GM19193 (cell line): ENCODE results near the gene CCSER2.

Source experiments
- POLR2A ChIP-seq: IDR thresholded peaks from 4 replicates; pipeline ENCODE4 v1.6.1; 2011; ENCODE audit not compliant: insufficient read depth, insufficient read length; ENCODE audit errors: extremely low read depth

CCSER2 gene, protein sequence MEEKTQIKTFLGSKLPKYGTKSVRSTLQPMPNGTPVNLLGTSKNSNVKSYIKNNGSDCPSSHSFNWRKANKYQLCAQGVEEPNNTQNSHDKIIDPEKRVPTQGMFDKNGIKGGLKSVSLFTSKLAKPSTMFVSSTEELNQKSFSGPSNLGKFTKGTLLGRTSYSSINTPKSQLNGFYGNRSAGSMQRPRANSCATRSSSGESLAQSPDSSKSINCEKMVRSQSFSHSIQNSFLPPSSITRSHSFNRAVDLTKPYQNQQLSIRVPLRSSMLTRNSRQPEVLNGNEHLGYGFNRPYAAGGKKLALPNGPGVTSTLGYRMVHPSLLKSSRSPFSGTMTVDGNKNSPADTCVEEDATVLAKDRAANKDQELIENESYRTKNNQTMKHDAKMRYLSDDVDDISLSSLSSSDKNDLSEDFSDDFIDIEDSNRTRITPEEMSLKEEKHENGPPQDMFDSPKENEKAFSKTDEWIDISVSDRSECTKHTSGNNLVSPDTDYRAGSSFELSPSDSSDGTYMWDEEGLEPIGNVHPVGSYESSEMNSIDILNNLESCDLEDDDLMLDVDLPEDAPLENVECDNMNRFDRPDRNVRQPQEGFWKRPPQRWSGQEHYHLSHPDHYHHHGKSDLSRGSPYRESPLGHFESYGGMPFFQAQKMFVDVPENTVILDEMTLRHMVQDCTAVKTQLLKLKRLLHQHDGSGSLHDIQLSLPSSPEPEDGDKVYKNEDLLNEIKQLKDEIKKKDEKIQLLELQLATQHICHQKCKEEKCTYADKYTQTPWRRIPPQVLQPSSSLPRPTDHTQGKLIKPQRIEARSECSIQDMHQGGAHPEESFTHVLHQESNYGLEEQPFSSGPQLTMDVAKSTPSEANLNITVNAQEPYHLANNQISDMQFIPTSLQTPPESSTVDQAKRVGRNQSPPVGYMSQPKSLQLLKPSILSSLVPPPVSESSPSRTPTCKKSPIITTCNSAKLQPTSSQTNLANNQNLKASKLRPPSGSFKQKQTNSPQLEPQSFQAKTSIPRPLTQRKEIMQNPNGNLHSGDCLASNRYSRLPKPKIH

DNA sequence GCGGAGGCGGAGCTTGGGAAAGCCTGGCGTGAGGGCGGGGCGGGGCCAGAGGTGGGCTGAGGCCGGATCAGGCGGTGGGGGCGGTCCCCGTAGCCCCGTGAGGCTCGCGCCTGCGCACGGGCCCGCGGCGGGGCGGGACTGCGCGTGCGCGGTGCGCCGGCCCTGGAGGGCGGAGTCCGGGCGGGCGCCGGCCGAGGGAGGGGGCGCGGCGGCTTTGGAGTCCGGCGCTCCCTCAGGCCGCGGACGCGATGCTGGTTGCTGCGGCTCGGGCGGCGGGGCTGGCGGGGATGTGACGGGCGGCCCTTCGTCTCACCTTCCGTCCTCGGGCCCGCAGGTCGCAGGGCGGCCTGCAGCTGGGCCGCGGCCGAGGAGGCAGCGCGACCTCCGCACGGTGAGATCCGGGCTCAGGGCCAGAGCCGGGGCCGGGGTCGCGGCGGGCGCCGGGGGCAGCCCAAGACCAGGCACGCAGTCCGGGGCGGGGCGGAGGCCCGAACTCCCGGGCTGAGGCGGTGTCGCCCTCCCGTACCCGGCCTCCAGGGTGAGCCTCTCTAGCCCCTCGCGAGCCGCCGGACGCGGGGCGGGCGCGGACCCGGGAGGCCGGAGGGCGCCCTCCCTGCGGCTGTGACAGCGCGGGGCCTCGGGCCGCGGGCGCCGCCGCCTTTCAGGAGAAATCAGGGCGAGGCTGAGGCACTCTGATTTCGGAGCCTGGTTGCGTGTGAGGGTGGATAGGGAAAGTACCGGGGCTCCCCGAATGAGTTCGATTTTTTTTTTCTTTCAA is at the start of gene CCSER2:
Gene CCSER2 (plus strand): TSS at position 172 of the 778 bp plus-strand sequence. CDS start 42,464 bp downstream, outside the sequence.
- peak; percentile 68 for TF ChIP-seq POLR2A

DNA sequence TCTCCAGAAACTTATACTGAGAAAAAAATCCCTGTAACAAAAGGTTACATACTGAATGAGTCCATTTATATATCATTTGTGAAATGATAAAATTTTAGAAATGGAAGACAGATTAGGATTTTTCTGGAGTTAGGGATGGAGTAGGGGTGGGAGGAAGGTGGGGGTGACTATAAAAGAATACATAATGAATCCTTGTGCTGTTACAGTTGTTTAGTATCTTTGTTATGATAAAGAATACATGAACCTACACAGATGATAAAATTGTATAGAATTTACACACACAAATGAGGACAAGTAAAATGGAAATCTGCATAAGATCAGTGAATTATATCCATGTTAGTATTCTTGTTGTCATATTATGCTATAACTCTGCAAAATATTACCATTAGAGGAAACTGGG is 41.7 kb upstream of the CCSER2 start:
- TF ChIP-seq POLR2A = no peak

DNA sequence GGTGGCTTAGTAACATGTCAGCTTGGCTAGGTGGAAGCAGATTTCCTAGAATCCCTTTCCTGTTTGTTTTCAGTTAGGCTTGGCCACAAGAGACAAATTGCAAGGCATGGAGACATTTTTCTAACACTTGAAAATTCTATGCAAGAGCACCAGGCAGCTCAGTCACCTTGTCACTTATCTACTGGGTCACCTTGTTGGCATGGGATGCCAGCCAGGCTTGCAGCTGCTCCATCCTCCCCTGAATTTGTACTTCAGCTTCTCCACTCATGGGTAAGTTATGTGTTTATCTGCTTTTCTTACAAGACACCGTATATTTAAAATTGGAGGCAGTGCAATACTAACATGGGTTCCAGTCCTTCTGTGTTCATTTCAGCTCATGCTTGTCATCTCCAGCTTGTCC is 40.2 kb upstream of the CCSER2 start:
- no peak for TF ChIP-seq POLR2A

DNA sequence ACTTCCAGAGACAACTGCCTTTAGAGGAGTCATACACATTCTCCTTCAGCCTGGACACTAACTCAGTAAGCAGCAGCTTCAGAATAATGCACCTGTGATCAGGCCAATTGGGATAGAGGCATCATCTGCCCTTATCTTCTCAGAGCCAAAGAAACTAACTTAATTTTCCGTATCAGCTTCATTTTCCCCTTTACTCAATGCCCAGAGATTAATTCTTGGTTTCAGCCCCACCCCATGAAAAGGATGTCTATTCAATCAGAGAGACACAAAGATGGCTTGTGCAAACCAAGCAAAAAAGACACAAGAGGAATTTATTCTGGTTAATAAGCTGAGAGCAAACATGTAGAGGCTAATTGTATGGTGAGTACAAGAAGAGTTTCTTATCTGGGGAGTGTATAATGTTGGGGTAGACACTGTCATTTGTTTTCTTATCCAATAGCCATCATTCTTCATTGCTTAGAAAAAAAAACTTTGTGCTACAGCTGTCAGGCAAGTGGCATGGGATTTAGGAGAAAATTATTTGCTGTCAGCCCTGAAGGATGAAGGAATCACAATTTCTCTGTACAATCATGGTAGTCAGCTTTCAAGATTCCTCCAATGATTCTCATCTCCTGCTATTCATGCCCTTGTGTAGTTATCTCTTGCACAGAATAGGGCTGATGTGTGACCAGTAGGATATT is 38.7 kb upstream of the CCSER2 start:
- TF ChIP-seq POLR2A = no peak

DNA sequence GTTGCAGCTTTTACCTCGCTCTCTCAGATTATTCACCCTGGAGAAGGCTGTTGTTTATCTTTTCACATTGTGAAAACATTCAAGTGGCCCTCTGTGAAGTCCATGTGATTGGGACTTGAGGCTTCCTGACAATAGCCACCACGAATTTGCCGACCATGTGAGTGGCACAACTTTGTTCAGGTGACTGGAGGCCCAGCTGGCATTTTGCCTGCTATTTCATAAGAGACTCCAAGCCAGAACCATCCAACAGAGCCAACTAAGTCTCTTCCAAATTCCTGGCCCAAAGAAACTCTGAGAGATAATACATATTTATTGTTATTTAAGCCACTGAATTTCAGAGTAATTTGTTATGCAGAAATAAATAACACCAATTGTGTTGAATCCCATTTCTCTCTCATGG is 38.2 kb upstream of the CCSER2 start:
- TF ChIP-seq POLR2A = no peak

DNA sequence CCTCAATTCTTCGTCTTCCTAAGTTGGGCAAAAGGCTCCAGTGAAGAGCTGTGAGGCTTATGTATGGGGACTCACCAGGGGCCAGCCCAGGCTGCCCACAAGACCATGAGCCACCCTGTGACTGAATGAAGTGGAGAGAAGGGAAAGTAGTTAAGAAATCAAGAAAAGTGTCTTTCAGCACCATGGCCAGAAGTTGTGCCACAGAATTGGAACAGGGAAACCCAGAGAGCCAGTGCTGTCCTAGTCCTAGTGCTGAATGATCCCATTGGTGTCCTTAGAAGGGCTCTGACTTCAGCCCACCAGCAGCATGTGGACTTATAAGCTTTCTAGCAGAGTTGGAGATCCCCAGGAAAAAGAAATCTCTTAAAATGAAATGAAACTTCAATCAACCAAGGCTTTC is 37.0 kb upstream of the CCSER2 start:
- TF ChIP-seq POLR2A = no peak

DNA sequence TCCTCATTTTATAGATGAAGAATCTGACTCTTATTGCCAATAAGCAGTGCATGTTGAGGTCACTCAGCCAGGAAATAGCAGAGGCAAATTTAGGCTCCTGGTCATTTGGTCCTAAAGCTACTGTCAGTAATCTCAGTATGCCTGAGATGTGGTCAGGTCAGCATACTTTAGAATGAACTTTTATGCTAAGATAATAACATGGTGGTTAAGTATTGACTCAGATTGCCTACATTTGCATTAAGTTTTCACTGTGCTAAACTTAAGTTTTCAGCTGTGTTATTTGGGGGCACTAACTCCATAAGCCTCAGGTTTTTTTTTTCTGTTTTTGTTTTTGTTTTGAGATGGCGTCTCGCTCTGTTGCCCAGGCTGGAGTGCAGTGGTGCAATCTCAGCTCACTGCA is 35.9 kb upstream of the CCSER2 start:
- TF ChIP-seq POLR2A = no peak

DNA sequence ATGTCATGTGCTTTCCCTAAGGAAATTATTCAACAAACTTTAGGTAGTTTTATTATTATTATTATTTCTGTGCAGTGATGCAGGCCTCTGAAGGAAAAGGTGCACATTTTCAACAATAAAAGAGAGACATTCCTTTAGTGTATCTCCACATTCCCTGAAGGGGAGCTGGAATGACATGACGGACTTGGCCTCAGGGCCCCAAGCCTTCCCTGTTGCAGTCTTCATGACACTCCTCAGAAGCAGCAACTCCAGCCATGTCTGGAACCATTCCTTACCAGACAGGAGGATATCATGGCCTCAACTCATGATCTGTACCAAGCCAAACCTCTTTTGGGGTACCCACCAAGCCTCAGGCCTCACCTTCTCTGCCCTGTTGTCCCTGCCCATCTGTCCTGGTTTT is 35.2 kb upstream of the CCSER2 start:
- no peak for TF ChIP-seq POLR2A

DNA sequence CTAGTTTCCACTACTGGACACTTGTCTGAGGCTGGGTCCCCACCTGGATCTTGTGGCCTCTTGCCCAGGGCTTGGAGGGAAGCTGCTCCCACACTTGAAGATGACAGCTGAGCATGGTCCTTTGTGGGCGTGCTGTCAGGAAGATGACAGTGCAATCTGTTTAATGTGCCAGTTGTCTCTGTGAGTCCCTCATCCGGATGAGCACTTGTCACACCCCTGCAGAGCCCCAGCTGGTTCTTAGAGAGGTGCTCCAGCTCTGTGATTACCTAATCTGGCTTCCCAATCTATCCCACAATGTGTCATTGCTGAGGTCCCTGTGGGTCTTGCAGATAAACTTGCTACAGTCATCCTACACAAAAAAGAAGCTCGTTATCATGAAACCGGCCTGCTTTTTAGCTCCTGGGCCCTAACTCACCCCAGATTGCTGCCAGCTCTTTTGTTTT is 34.8 kb upstream of the CCSER2 start:
- TF ChIP-seq POLR2A = no peak

DNA sequence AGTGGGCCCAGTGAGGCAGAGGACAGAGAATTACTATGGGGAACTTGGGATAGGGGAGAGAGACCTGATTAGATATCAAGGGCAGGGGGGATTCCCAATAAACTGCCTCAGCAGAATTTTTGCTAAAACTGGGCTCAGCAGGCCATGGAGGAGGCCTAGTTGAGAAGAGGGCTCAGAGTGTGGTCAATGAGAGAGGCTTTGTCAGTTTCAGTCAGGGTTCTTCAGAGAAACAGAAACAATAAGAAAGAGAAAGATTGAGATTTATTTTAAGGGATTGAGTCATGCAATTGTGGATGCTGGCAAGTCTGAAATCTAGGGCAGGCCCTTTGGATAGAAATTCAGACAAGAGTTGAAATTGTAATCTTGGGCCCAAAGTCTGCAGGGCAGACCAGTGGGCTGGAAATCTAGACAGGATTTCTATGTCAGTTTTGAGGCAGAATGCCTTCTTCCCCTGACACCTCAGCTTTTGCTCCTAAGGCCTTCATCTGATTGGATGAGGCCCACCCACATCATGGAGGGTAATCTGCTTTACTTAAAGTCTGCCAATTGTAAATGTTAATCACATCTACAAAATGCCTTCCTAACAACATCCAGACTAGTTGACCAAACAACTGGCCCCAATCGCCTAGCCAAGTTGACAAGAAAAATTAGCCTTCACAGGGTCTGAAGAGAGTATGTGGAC is 33.5 kb upstream of the CCSER2 start:
- no peak for TF ChIP-seq POLR2A

DNA sequence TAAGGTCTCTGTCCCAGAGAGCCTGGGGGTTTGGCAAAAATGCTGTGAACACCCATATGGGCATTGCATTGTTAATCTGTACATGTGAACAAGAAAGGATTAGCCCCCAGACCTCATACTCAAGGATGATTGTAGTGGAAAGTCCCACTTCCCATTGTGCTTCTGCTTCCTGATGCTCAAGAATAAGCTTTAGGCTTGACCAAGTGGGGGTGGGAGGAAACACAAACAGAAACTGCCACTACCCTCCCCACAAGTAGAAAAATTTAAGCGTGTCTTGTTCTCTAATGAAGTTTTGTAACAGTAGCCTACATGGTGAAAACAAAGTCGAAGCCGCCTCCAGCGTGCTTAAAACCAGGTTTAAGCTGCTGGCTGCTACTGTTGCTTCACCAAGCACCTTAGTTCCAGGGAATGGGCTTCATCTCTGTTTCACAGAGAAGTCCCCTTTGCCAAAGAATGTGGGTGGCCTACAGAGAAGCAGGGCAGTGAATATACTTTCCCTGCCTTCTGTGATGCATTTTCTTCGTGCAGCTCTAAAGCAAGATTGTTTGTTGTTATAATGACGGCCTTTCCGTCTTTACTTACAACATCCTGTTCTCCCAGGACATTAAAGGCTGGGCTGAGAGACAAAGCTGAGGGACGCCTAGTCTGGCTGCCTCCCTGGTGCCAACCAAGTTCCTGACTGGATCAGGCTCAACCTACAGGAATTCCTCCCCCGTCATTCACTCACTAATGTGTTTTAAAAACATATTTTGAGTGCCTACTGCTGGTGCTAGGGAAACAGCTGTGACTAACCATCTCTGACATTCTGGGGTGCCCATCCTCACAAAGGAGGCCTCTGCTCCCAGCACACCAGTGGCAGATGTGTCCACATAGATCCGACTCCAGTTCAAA is 32.1 kb upstream of the CCSER2 start:
- no peak for TF ChIP-seq POLR2A

DNA sequence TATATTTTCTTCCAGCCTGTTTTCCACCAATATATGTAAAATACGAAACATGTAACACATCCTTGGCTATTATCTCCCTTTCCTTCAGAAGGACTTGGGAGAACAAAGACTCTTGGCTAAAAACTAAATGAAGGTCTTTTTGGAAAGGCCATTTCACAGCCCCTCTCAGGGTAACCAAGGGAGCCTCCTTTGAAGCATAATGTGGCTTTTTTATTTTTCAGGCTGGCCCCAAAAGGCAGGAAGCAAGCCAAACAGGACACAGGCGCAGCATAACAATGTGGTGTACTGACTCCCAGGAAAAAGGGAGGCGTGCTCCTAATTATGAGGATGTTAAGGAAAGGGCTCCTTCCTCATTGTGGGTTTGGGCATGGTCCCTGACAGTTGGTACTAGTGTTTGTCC is 30.3 kb upstream of the CCSER2 start:
- TF ChIP-seq POLR2A = no peak

DNA sequence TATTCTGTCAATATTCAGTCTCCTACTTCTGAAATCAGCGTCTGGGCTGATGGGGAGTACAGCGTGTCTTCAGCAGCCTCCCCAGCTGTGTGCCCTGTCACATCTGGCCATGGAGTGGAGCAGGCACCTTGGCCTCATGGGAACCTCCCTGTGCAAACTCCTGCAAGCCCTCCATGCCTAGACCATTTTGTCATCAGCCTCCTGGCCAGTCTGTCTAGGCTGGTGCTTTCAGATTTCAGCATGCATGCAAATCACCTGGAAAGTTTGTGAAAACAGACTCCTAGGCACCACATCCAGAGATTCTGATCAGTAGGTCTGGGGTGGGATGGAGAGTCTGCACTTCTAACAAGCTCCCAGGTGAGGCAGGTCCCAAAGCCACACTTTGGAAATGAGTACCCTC is 26.2 kb upstream of the CCSER2 start:
- no peak for TF ChIP-seq POLR2A
